ENCODE results near the gene EBP. TPM values are rescaled to one million over a fixed set of nuclear protein-coding genes. Genes with fewer than 3 reads are reported as not detected.

Gene EBP
- total and polyA plus RNA-seq, 2 of the 8 experiments (the other 6 are each of a cell fraction or from before 2014, with no cell fraction given): 143 to 286 TPM

- TF ChIP-seq CBX5 (IDR thresholded peaks at IDR 0.05; ENCODE audit: low read depth, low read length): no peak
- TF ChIP-seq CTBP2 (IDR thresholded peaks at IDR 0.05; ENCODE audit: borderline replicate concordance, insufficient read depth, insufficient read length, low read length): no peak
- no peak for TF ChIP-seq E2F6 (IDR thresholded peaks at IDR 0.05)
- TF ChIP-seq CHD7 (IDR thresholded peaks at IDR 0.05; ENCODE audit: insufficient replicate concordance, low read length): no peak
- TF ChIP-seq ZNF274 (IDR thresholded peaks at IDR 0.05; ENCODE audit: borderline replicate concordance, extremely low read depth, low read length): no peak
- no peak for TF ChIP-seq POLR2A (IDR thresholded peaks at IDR 0.05; ENCODE audit: control extremely low read depth in 1 of 2, low read depth in 2 of 2, low read length in 2 of 2)
These were observed 46.3 kb upstream of the EBP start (continued) for GRCh38 chrX:48475296-48475695.
